GM21447 (cell line): Measurements from ENCODE around the gene TDRD7.
A peak's percentile ranks its signal among the peaks of the same experiment; 100 is the strongest.
"Not testable (repeated sequence)": the region's sequence is repeated elsewhere in the genome, so short reads cannot be mapped to it uniquely, and the experiment has no call there.

Source experiments
- ATAC-seq: cut with Tn5 transposase; IDR thresholded peaks from one replicate; pipeline ENCODE4 v1.9.1; 2021; ENCODE audit not compliant: unreplicated experiment

The TDRD7 gene

GRCh38 chr9:97425973-97426336 lies 14.1 kb downstream of the TDRD7 start:
- no peak for ATAC-seq

GRCh38 chr9:97427885-97428284 lies 16.0 kb downstream of the TDRD7 start:
- ATAC-seq, result no peak

GRCh38 chr9:97430316-97431043 lies 18.6 kb downstream of the TDRD7 start:
- no peak for ATAC-seq

- ATAC-seq, result no peak
Observed at GRCh38 chr9:97431044-97431441, 19.1 kb downstream of the TDRD7 start.

GRCh38 chr9:97431549-97432143 lies 19.8 kb downstream of the TDRD7 start:
- no peak for ATAC-seq

GRCh38 chr9:97437051-97437600 lies 25.2 kb downstream of the TDRD7 start:
- ATAC-seq, result no peak

- no peak for ATAC-seq
Observed at GRCh38 chr9:97438257-97438656, 26.4 kb downstream of the TDRD7 start.

GRCh38 chr9:97438666-97439065 lies 26.8 kb downstream of the TDRD7 start:
- ATAC-seq, result no peak

- no peak for ATAC-seq
Observed at GRCh38 chr9:97440160-97440559, 28.3 kb downstream of the TDRD7 start.

GRCh38 chr9:97441729-97442128 lies 29.8 kb downstream of the TDRD7 start:
- ATAC-seq, result no peak

GRCh38 chr9:97445119-97445701 lies 33.3 kb downstream of the TDRD7 start:
- no peak for ATAC-seq

- no peak for ATAC-seq
Observed at GRCh38 chr9:97447001-97447400, 35.1 kb downstream of the TDRD7 start.

GRCh38 chr9:97453573-97453972 lies 41.7 kb downstream of the TDRD7 start:
- not testable (repeated sequence) for ATAC-seq

GRCh38 chr9:97456841-97457240 lies 44.9 kb downstream of the TDRD7 start:
- ATAC-seq, result not testable (repeated sequence)

- no peak for ATAC-seq
Observed at GRCh38 chr9:97459326-97459725, 47.4 kb downstream of the TDRD7 start.

GRCh38 chr9:97462159-97462558 lies 50.3 kb downstream of the TDRD7 start:
- ATAC-seq, result no peak

- no peak for ATAC-seq
Observed at GRCh38 chr9:97462914-97463313, 51.0 kb downstream of the TDRD7 start.

- peak; percentile 86 for ATAC-seq
Observed at GRCh38 chr9:97468658-97469448, 57.0 kb downstream of the TDRD7 start.

- no peak for ATAC-seq
Observed at GRCh38 chr9:97470076-97470475, 58.2 kb downstream of the TDRD7 start.

GRCh38 chr9:97473717-97474116 lies 61.8 kb downstream of the TDRD7 start:
- ATAC-seq, result no peak

GRCh38 chr9:97474372-97474925 lies 62.6 kb downstream of the TDRD7 start:
- ATAC-seq, result no peak
